Measurements from ENCODE around the gene SCUBE1. TPM values are rescaled to one million over a fixed set of nuclear protein-coding genes. Genes with fewer than 3 reads are reported as not detected.
A peak's percentile ranks its signal among the peaks of the same experiment; 100 is the strongest.

The SCUBE1 gene
- total RNA-seq, 4 donors from 2014 or later = 37.3 to 107 (median 75.9) TPM

DNA sequence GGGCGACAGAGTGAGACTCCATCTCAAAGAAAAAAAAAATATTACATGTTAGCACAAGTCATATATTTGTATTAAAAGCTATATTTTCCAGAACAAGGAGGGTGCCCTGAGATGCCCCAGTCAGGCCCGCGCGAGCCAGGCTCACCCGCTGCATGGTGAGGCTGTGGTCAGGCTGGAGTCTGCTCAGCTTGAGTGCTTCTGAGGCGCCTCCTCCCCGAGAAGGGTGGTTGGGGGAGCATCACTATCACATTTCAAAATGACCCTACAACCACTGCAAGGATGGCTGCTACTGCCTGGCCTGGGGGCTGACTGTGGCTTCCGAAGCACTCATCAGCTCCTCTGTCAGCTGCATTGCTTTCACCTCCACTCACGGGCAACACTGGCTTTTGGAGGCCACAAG lies 77.1 kb downstream of the SCUBE1 start:
- 96 to 100% methylated on average over 2 to 5 of the region's 9 CpGs for WGBS, 2 donors (ENCODE audit: low coverage in 1 of 2)
- Histone ChIP-seq H3K4me3 (no peak overlapping the region), H3K9me3 (no peaks in the 10 kb centered on the region), H3K27me3 (peaks cover 3% of the 10 kb centered on the region), H3K4me1 (peaks cover 0 to 22% (median 11%) of the 10 kb centered on the region in 3 donors), H3K36me3 (peaks cover 0 to 66% of the 10 kb centered on the region in 2 donors), H3K27ac (no peak overlapping the region)
- ATAC-seq = no peak
- TF ChIP-seq POLR2A (IDR thresholded peaks at IDR 0.05) = no peak
- TF ChIP-seq, protein P1, sequence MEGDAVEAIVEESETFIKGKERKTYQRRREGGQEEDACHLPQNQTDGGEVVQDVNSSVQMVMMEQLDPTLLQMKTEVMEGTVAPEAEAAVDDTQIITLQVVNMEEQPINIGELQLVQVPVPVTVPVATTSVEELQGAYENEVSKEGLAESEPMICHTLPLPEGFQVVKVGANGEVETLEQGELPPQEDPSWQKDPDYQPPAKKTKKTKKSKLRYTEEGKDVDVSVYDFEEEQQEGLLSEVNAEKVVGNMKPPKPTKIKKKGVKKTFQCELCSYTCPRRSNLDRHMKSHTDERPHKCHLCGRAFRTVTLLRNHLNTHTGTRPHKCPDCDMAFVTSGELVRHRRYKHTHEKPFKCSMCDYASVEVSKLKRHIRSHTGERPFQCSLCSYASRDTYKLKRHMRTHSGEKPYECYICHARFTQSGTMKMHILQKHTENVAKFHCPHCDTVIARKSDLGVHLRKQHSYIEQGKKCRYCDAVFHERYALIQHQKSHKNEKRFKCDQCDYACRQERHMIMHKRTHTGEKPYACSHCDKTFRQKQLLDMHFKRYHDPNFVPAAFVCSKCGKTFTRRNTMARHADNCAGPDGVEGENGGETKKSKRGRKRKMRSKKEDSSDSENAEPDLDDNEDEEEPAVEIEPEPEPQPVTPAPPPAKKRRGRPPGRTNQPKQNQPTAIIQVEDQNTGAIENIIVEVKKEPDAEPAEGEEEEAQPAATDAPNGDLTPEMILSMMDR (IDR thresholded peaks at IDR 0.05) = no peak
- no peak for TF ChIP-seq POLR2AphosphoS5 (IDR thresholded peaks at IDR 0.05)
- TF ChIP-seq EP300 (IDR thresholded peaks at IDR 0.05) = no peak

DNA sequence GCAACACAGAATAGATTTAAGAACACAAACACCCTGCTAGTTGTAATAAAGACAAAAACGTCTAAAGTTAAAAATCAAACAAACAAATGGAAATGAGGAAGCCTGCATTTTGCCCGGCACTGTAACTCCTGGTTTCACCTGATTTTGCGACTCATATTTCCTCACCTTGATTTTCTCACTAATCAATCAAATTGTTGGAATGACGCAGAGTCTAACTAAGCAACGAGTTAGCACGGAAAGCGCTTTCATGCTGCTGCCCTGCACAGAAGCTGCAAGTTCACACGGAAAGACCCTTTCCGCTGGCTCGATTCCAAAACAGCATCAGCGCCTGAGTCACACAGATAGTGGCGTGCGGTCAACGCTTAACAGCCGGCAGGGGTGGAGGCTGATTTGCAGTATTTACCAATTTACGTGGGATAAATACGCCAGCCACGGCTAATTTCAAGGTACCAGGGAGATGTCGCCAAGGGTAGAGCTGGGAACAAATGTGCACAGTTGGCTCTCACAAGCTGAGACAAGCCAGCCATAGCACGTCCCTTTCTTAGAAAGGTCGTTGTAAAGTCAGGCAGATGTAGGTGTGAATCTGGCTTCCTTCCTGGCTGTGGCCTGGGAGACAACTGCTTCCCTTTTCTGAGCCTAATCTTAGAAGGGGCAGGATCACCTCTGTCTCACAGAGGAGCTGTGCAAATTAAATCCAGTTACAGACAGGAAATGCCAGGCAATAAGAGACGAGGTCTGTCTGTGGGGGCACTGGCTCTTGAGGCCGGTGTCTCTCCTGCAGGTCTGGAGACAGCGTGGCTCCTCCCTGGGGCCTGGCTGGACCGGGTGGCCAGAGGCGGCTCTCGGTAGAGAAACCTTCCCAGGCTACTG lies 79.3 kb downstream of the SCUBE1 start:
- Histone ChIP-seq H3K27me3 (peaks cover 3% of the 10 kb centered on the region), H3K9me3 (no peaks in the 10 kb centered on the region), H3K27ac (peak overlapping the region in 2 of 4 donors; percentile 17 to 25), H3K4me1 (peaks cover 0 to 22% (median 11%) of the 10 kb centered on the region in 3 donors), H3K36me3 (peaks cover 0 to 69% of the 10 kb centered on the region in 2 donors), H3K4me3 (no peak overlapping the region)
- ATAC-seq = peak; percentile 20
- TF ChIP-seq, protein P1 (IDR thresholded peaks at IDR 0.05) = no peak
- TF ChIP-seq EP300 (IDR thresholded peaks at IDR 0.05) (no peak), POLR2AphosphoS5 (IDR thresholded peaks at IDR 0.05) (no peak), POLR2A (IDR thresholded peaks at IDR 0.05) (no peak)
- 21 to 32% methylated on average over 10 to 18 of the region's 27 CpGs for WGBS, 2 donors (ENCODE audit: low coverage in 1 of 2)

DNA sequence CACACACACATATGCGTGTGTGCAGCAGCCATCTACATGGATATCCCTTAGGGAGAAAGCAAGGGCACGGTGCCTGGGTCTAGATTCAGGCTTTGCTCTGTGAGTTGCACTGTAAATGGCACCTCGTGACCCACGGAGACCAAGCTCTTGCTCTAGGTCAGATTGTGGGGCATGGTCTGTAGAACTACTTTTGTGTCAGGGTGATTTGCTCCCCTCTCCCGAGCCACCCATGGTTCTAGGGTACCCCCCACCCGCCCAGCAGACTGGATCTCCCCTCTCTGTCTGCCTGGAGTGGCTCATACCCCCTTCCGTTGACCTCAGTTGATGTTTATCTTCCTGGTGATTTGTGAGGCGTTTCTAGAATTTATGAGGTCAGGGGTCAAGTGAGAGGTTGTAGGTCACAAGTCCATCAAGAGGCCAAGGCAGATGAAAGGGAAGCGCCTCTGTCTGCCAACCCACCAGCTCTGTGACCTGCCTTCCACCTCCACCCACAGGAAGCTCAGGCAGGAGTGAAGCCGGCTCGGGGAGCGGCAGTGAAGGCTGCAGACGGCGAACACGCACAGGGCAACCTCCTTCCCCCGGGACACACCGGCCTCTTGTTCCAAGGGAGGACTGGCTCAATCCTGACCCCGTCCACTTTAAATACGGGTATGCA lies 80.1 kb downstream of the SCUBE1 start:
- Histone ChIP-seq H3K36me3 (peaks cover 0 to 69% of the 10 kb centered on the region in 2 donors), H3K27me3 (peaks cover 3% of the 10 kb centered on the region), H3K4me3 (no peak overlapping the region), H3K4me1 (peaks cover 0 to 22% (median 11%) of the 10 kb centered on the region in 3 donors), H3K9me3 (no peaks in the 10 kb centered on the region), H3K27ac (no peak overlapping the region)
- no peak for ATAC-seq
- TF ChIP-seq POLR2AphosphoS5 (IDR thresholded peaks at IDR 0.05) (no peak), EP300 (IDR thresholded peaks at IDR 0.05) (no peak), POLR2A (IDR thresholded peaks at IDR 0.05) (no peak)
- TF ChIP-seq, protein P1 (IDR thresholded peaks at IDR 0.05) = no peak
- WGBS, 2 donors (ENCODE audit: low coverage in 1 of 2) = 48 to 83% methylated on average over 2 to 11 of the region's 19 CpGs

DNA sequence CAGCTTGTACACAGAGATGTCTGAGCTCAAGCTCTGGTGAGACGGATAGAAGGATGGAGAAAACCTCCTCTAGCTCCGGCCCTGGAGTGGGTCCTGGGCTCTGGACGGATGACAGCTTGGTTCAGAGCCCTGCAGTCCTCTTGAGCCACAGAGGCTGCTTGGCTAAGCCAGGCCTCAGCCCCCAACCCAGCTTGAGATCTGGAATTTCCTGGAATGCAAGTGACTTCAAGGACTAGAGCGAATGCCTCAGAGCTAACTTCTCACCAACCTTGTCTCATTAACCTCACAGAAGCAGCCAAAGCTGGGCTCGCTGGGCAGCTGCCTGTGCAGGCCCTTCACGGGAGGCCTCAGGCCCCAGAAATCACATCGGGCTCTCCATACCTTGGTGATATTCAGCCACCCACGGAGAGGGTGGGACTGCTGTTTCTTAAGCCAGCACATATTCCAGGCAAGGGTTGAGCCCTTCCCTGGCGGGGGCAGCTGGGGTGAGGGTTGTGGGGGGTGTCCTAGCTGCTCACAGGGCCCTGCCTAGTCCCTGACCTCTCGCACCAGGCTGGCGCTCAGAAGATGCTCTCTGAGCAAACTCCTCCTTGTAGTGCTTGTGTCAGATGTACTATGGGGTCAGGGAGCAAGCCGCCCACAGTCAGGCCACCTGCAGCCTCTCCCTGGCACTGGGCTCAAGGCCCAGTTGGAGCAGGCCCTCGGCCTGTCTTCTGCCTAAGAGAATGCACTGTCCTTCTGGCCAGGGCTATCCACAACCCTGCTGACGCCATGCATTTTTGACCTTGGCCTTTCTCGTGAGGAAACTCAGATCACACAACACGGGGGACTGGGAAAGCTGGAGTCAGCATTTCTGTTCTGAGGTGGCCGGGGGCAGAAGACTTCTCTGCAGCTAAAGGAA lies 82.6 kb downstream of the SCUBE1 start:
- ATAC-seq = no peak
- Histone ChIP-seq H3K4me3 (no peak overlapping the region), H3K27me3 (no peaks in the 10 kb centered on the region), H3K9me3 (no peaks in the 10 kb centered on the region), H3K36me3 (peaks cover 0 to 83% of the 10 kb centered on the region in 2 donors), H3K4me1 (peaks cover 0 to 34% (median 11%) of the 10 kb centered on the region in 3 donors), H3K27ac (no peak overlapping the region)
- 75 to 100% methylated on average over 1 to 5 of the region's 17 CpGs for WGBS, 2 donors (ENCODE audit: low coverage in 1 of 2)
- TF ChIP-seq, protein P1 (IDR thresholded peaks at IDR 0.05) = no peak
- no peak for TF ChIP-seq POLR2A (IDR thresholded peaks at IDR 0.05)
- no peak for TF ChIP-seq POLR2AphosphoS5 (IDR thresholded peaks at IDR 0.05)
- TF ChIP-seq EP300 (IDR thresholded peaks at IDR 0.05) = no peak

Measured in gastroesophageal sphincter (tissue), 4 donors.